ENCODE data around the gene HAPLN3.

- no peak for TF ChIP-seq POLR2A (IDR thresholded peaks at IDR 0.05)
- no peak for TF ChIP-seq CTCF (IDR thresholded peaks at IDR 0.05)
Measured at GRCh38 chr15:88888719-88889118, 6.6 kb downstream of the HAPLN3 start.
